HG03565 (cell line): Measurements from ENCODE around the gene ACADSB.

Source experiments
- ATAC-seq: cut with Tn5 transposase; IDR thresholded peaks from one replicate; pipeline ENCODE4 v1.9.1; 2021; ENCODE audit warnings: mild to moderate bottlenecking, moderate library complexity; ENCODE audit not compliant: unreplicated experiment

The ACADSB gene

GRCh38 chr10:123093489-123093888 lies 84.7 kb downstream of the ACADSB start:
- no peak for ATAC-seq

- no peak for ATAC-seq
These were observed 87.6 kb downstream of the ACADSB start for GRCh38 chr10:123096452-123096851.

- ATAC-seq, result no peak
These were observed 88.2 kb downstream of the ACADSB start for GRCh38 chr10:123097039-123097438.

- no peak for ATAC-seq
These were observed 91.4 kb downstream of the ACADSB start for GRCh38 chr10:123100030-123100762.

- ATAC-seq, result no peak
These were observed 93.1 kb downstream of the ACADSB start for GRCh38 chr10:123101872-123102271.

- no peak for ATAC-seq
These were observed 93.9 kb downstream of the ACADSB start for GRCh38 chr10:123102673-123103072.

GRCh38 chr10:123103944-123104343 lies 95.1 kb downstream of the ACADSB start:
- ATAC-seq, result no peak
